ENCODE measurements around the gene RNF123. TPM values are rescaled to one million over a fixed set of nuclear protein-coding genes. Genes with fewer than 3 reads are reported as not detected.

RNF123 gene
- total RNA-seq, 1 donor from 2014 or later, result 50.7 TPM

GRCh38 chr3:49700453-49701128 lies 11.2 kb downstream of the RNF123 start:
- DNase-seq (ENCODE audit: low read depth), result no peak

- no peak for DNase-seq (ENCODE audit: low read depth)
These were observed 12.2 kb downstream of the RNF123 start for GRCh38 chr3:49701388-49702077.

GRCh38 chr3:49702672-49703071 lies 13.3 kb downstream of the RNF123 start:
- DNase-seq (ENCODE audit: low read depth), result no peak

DNA sequence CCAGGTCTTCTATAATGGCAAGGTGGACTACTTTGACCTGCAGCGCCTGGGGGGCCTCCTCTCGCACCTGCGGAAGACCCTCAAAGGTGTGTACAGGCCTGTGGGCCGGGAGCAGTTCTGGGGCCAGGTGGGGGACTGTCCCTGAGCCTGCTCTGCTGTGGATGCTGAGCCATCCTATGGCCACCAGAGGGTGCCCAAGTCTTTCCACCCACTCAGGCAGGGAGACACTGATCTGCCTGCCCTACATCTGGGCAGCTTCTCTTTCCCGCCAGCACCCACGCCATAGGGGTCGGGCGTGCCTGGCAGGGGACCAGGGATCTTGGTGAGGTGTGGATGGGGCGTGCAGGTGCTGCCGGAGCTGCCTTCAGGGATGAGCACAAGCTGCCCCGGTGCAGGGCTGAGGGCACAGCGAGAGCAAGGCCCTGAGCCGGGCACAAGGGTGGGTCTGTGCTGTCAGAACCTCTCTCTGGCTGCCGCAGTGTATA lies 14.1 kb downstream of the RNF123 start:
- DNase-seq (ENCODE audit: low read depth), result peak; percentile 75

GRCh38 chr3:49703956-49704355 lies 14.6 kb downstream of the RNF123 start:
- no peak for DNase-seq (ENCODE audit: low read depth)

GRCh38 chr3:49704629-49705028 lies 15.3 kb downstream of the RNF123 start:
- DNase-seq (ENCODE audit: low read depth), result no peak

- DNase-seq (ENCODE audit: low read depth), result no peak
These were observed 16.1 kb downstream of the RNF123 start for GRCh38 chr3:49705390-49705960.

- no peak for DNase-seq (ENCODE audit: low read depth)
These were observed 17.2 kb downstream of the RNF123 start for GRCh38 chr3:49706456-49707112.

GRCh38 chr3:49707113-49707480 lies 17.7 kb downstream of the RNF123 start:
- peak; percentile 45 for DNase-seq (ENCODE audit: low read depth)

DNA sequence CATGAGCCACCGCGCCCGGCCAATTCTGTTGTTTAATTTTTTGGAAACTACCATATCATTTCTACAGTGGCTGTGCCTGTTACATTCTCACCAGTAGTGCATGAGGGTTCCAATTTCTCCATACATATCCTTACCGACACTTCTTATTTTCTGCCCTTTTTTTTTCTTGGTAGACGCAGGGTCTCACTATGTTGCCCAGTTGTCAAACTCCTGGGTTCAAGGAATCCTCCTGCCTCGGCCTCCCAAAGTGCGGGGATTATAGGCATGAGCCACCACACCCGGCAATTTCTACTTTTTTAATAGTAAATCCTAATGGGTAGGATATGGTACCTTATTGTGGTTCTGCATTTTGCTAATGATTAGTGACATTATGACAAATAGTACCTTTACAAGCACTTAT lies 20.5 kb downstream of the RNF123 start:
- DNase-seq (ENCODE audit: low read depth), result no peak

- DNase-seq (ENCODE audit: low read depth), result no peak
These were observed 22.1 kb downstream of the RNF123 start for GRCh38 chr3:49711489-49711888.

- no peak for DNase-seq (ENCODE audit: low read depth)
These were observed 22.8 kb downstream of the RNF123 start for GRCh38 chr3:49712166-49712565.

DNA sequence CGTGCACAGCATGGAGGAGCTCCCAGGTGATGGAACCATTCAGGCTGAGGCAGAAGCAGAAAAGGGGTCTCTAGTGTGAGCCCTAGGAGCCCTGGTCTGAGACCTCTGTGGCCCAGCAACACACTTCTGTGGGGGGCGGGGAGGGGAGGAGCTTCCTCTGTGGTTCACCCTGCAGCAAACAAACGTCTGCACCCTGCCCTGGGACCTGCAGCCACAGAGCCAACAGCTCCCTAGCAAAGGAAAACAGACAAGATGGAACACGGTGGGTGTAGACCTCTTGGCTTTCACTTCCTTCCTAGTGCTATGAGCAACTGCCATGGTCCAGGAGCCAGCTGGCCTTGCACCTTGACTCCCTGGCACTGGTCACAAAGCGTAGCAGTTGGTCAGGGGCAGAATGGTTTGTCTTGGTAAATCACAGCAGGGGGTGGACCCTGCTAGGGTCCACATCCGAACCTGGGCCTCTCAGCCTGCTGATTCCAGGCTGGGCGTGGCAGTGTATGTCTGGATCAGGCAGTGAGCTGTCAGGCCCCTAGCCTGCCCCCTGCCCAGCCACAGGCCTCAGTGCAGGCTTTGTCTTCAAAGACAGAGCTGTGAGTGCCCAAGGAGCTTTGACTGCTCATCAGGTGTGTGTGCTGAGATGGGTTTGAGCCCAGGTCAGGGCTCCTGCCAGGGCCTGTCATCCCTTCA lies 23.4 kb downstream of the RNF123 start:
- DNase-seq (ENCODE audit: low read depth), result no peak

GRCh38 chr3:49713336-49714105 lies 24.2 kb downstream of the RNF123 start:
- no peak for DNase-seq (ENCODE audit: low read depth)

GRCh38 chr3:49714728-49715550 lies 25.6 kb downstream of the RNF123 start:
- DNase-seq (ENCODE audit: low read depth), result peak; percentile 60

- DNase-seq (ENCODE audit: low read depth), result peak; percentile 47
These were observed 26.3 kb downstream of the RNF123 start for GRCh38 chr3:49715611-49716121.

- DNase-seq (ENCODE audit: low read depth), result no peak
These were observed 26.8 kb downstream of the RNF123 start for GRCh38 chr3:49716169-49716568.

GRCh38 chr3:49716691-49717210 lies 27.4 kb downstream of the RNF123 start:
- no peak for DNase-seq (ENCODE audit: low read depth)

Measured in myocyte (in vitro differentiated cells).